ENCODE data around the gene C1orf174.

Gene C1orf174

DNA sequence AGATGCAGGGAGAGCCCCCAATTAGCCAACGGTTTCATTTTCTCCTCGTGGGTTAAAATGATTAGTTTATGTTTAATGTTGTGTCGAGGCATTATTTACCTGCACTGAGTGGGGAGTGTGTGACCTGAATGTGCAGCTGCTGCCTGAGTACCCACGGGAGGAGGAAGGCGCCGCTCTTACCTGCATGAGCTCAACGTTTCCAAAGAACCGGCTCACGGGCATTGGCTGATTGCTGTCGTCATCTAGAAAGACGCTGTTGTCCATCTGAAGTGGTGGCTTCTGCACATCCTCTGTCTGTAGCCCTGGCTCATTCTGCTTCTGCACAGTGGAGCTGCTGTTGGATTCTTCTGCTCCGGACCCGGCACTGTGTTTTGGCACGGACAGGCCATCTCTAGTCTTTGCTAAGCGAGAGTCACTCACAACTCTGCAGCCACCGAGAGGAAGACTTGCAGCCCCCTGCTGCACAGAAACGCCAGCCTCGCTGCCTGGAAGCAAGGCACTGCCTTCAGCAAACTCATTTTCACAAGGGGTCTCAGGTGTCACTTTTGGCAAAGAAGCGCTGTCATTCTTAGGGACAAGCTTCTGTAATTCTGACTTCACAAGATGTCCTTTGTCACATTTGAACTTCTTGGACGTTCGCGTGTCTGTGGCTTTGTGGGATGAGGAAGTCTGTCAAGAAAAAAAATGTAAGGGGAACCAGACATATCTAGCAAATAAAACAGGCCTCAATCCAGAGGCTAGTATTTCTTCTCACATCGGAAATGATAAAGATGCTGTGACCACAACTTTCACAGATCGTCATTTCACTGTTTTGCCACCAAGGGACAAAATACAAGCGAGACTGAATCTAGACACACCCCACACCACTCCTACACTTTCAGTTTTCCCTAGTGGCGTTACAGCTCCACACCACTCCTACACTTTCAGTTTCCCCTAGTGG lies 9.4 kb downstream of the C1orf174 start:
- Histone ChIP-seq H3K9ac (ENCODE audit: low read depth, low read length) (no peak overlapping the region), H3K27me3 (ENCODE audit: insufficient read depth, low read length) (no peaks in the 10 kb centered on the region), H3K9me3 (ENCODE audit: insufficient read depth, low read depth, low read length) (no peaks in the 10 kb centered on the region), H3K4me1 (ENCODE audit: insufficient read depth, low read length) (no peaks in the 10 kb centered on the region), H3K36me3 (ENCODE audit: insufficient read depth, low read length) (peaks cover 65% of the 10 kb centered on the region), H3K4me3 (ENCODE audit: low read length) (no peak overlapping the region), H3K27ac (ENCODE audit: low read depth, low read length) (no peak overlapping the region)
- WGBS, result 91% methylated on average over 26 of the region's 26 CpGs

DNA sequence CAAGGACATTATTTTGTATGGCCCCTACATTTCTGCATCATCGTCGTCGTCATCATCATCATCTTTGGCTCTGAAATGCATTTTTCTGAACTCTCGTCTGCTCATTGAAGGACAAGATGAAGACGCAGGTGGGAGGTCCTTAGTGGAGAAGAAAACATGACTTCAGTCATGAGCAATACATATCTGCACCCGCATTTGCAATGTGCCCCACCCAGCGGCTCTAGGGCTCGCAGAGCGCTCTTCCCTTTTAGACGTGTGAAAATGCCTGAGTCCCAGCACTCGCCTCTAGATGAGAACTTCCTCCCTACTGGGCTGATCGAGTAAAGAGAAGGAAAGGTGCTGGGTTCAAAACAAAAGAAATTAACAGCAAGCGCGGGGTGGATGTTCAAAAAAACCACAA lies 10.1 kb downstream of the C1orf174 start:
- Histone ChIP-seq H3K27me3 (ENCODE audit: insufficient read depth, low read length) (no peaks in the 10 kb centered on the region), H3K9me3 (ENCODE audit: insufficient read depth, low read depth, low read length) (no peaks in the 10 kb centered on the region), H3K4me1 (ENCODE audit: insufficient read depth, low read length) (no peaks in the 10 kb centered on the region), H3K4me3 (ENCODE audit: low read length) (no peak overlapping the region), H3K27ac (ENCODE audit: low read depth, low read length) (no peak overlapping the region), H3K9ac (ENCODE audit: low read depth, low read length) (no peak overlapping the region), H3K36me3 (ENCODE audit: insufficient read depth, low read length) (peaks cover 63% of the 10 kb centered on the region)
- WGBS, result 97% methylated on average over 14 of the region's 14 CpGs

DNA sequence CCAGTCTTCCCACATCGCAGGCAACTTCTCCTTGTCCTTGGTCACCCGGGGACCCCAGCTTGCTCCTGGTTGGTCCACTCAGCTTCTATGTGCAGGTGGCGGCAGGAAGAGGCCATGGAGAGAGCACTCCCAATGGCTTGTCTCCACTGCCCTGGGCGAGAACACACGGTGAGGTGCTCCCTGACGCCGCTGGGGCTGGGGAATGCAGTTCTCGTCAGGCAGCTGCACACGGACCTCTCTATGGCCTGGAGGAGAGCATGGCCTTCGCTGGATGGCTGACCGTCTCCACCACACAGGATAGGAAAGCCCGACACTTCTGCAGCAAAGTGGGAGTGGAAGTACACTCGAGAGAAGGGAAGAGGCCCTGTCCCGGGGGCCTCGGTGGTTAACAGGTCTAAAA lies 11.8 kb downstream of the C1orf174 start:
- H3K27me3 ChIP-seq (ENCODE audit: insufficient read depth, low read length), result no peaks in the 10 kb centered on the region
- H3K4me1 ChIP-seq (ENCODE audit: insufficient read depth, low read length), result no peaks in the 10 kb centered on the region
- H3K9me3 ChIP-seq (ENCODE audit: insufficient read depth, low read depth, low read length), result no peaks in the 10 kb centered on the region
- no peak overlapping the region for H3K4me3 ChIP-seq (ENCODE audit: low read length)
- H3K27ac ChIP-seq (ENCODE audit: low read depth, low read length), result no peak overlapping the region
- peaks cover 58% of the 10 kb centered on the region for H3K36me3 ChIP-seq (ENCODE audit: insufficient read depth, low read length)
- WGBS, result 95% methylated on average over 15 of the region's 15 CpGs
- no peak overlapping the region for H3K9ac ChIP-seq (ENCODE audit: low read depth, low read length)

DNA sequence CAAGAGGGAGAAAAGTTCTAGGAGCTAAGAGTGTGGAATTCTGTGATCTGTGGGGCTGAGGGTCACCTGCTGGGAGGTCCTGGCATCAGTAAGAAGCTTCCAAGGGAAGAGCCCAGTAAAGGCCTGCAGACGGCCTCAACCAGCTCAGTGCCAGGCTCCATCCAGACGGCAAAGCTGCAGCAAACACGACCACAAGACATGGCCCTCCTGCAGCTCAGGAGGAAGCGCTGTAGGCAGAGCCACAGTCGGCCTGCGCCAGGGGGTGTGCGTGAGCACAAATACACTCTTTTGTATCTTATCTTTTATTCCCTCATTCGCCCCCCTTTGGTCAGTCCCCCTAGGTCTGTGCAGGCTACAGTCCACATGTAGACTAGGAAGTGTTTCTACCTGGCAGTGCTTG lies 13.4 kb downstream of the C1orf174 start:
- Histone ChIP-seq H3K4me1 (ENCODE audit: insufficient read depth, low read length) (no peaks in the 10 kb centered on the region), H3K27ac (ENCODE audit: low read depth, low read length) (no peak overlapping the region), H3K4me3 (ENCODE audit: low read length) (no peak overlapping the region), H3K36me3 (ENCODE audit: insufficient read depth, low read length) (peaks cover 52% of the 10 kb centered on the region), H3K9ac (ENCODE audit: low read depth, low read length) (no peak overlapping the region), H3K9me3 (ENCODE audit: insufficient read depth, low read depth, low read length) (no peaks in the 10 kb centered on the region), H3K27me3 (ENCODE audit: insufficient read depth, low read length) (no peaks in the 10 kb centered on the region)
- 90% methylated on average over 8 of the region's 8 CpGs for WGBS

DNA sequence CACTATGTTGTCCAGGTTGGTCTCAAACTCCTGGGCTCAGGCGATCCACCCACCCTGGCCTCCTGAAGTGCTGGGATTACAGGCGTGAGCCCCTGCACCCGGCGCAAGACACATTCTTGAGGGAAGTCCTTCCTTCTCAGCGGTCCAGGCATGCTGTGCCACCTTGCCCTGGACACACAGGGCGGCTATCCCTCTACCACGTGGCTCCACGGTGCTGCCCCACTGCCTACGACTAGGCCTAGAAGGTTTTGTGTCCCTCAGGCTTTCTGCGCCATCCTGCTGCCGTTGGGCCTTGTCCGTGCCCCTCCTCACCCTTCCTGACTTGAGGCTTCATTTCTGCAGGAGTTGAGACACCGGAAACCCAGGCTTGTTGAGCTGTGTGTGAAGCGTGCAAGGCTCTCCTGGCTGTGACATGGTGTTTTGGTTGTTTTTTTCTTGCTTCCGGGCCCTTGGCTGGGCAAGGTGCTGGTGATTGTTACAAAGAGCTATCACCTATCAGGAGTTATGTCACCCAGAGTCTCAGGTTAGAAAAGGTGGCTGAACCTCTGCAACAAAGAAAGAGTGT lies 13.9 kb downstream of the C1orf174 start:
- H3K9me3 ChIP-seq (ENCODE audit: insufficient read depth, low read depth, low read length), result no peaks in the 10 kb centered on the region
- no peaks in the 10 kb centered on the region for H3K4me1 ChIP-seq (ENCODE audit: insufficient read depth, low read length)
- H3K9ac ChIP-seq (ENCODE audit: low read depth, low read length), result no peak overlapping the region; the same call in 1 of the 2 replicates
- whole genome bisulfite sequencing, result 94% methylated on average over 15 of the region's 15 CpGs
- no peak overlapping the region for H3K27ac ChIP-seq (ENCODE audit: low read depth, low read length)
- peaks cover 47% of the 10 kb centered on the region for H3K36me3 ChIP-seq (ENCODE audit: insufficient read depth, low read length)
- no peaks in the 10 kb centered on the region for H3K27me3 ChIP-seq (ENCODE audit: insufficient read depth, low read length)
- H3K4me3 ChIP-seq (ENCODE audit: low read length), result no peak overlapping the region

DNA sequence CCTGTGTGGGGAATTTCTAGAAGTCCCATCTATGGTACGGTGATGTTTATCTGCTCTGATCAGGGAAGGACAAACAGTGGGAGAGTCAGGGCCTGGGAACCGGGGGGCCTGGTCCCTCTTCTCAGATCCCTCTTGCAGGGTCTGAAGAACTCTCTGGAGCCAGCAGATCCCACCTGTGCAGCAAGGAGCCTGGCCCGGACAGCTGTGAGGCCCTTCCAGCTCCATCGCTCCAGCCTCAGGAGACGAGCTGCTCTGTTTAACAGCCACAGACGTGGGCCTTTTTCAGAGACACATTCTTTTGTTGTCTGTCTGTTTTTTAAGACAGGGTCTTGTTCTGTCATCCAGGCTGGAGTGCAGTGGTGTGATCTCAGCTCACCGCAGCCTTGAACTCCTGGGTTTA lies 14.5 kb downstream of the C1orf174 start:
- WGBS, result 93% methylated on average over 7 of the region's 7 CpGs

DNA sequence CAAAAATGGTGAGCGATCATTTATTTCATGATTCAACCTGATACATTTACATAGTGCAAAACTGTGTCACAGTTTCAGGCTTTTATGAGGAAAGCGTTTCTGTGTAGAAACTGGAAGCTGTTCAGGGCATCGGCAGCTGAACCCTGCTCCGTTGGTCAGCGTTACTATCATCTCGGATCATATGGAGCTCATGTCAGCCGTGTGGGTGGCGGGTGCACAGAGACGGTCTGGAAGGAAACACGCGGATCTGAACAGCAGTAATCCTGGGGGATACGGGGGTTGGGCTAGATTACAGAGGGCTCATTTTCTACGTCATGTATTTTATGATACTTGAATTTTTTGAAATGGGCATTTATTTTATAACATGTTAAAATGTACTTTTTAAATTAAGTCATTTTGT lies 15.1 kb downstream of the C1orf174 start:
- Histone ChIP-seq H3K27me3 (ENCODE audit: insufficient read depth, low read length) (no peaks in the 10 kb centered on the region), H3K4me1 (ENCODE audit: insufficient read depth, low read length) (no peaks in the 10 kb centered on the region), H3K9ac (ENCODE audit: low read depth, low read length) (no peak overlapping the region), H3K4me3 (ENCODE audit: low read length) (no peak overlapping the region), H3K36me3 (ENCODE audit: insufficient read depth, low read length) (peaks cover 34% of the 10 kb centered on the region), H3K9me3 (ENCODE audit: insufficient read depth, low read depth, low read length) (no peaks in the 10 kb centered on the region), H3K27ac (ENCODE audit: low read depth, low read length) (no peak overlapping the region)
- WGBS, result 96% methylated on average over 13 of the region's 13 CpGs

More for the DNA sequence above, 14.5 kb downstream of the C1orf174 start:
- Histone ChIP-seq H3K9ac (ENCODE audit: low read depth, low read length) (no peak overlapping the region), H3K4me1 (ENCODE audit: insufficient read depth, low read length) (no peaks in the 10 kb centered on the region), H3K4me3 (ENCODE audit: low read length) (no peak overlapping the region), H3K9me3 (ENCODE audit: insufficient read depth, low read depth, low read length) (no peaks in the 10 kb centered on the region), H3K27ac (ENCODE audit: low read depth, low read length) (no peak overlapping the region), H3K27me3 (ENCODE audit: insufficient read depth, low read length) (no peaks in the 10 kb centered on the region), H3K36me3 (ENCODE audit: insufficient read depth, low read length) (peaks cover 41% of the 10 kb centered on the region)

DNA sequence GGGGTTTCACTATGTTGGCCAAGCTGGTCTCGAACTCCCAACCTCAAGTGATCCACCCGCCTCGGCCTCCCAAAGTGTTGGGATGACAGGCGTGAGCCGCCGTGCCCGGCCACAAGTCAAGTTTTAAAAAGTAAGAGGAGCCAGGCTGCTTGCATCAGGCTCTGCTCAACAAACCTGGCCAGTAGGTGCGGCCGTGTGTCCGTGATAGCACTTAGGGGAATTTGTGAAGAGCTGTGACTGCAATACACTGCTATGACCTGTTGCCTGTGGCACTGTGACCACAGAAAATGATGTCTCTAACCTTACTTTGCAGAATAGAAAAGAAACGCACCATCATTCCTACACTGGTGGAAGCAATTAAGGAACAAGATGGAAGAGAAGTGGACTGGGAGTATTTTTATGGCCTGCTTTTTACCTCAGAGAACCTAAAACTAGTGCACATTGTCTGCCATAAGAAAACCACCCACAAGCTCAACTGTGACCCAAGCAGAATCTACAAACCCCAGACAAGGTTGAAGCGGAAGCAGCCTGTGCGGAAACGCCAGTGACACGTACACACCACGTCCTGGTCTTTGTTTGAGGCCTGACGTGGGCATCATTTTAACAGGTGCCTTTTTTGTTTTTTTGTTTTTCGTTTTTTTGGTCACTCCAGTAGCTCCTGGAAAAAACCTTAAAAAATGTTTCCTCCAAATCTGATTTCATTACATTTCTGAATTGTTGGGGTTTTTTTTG lies 16.7 kb downstream of the C1orf174 start:
- WGBS, result 96% methylated on average over 18 of the region's 18 CpGs
- Histone ChIP-seq H3K27ac (ENCODE audit: low read depth, low read length) (no peak overlapping the region), H3K9ac (ENCODE audit: low read depth, low read length) (no peak overlapping the region), H3K9me3 (ENCODE audit: insufficient read depth, low read depth, low read length) (peaks cover 9% of the 10 kb centered on the region), H3K4me1 (ENCODE audit: insufficient read depth, low read length) (no peaks in the 10 kb centered on the region), H3K27me3 (ENCODE audit: insufficient read depth, low read length) (no peaks in the 10 kb centered on the region), H3K4me3 (ENCODE audit: low read length) (no peak overlapping the region), H3K36me3 (ENCODE audit: insufficient read depth, low read length) (peaks cover 23% of the 10 kb centered on the region)

DNA sequence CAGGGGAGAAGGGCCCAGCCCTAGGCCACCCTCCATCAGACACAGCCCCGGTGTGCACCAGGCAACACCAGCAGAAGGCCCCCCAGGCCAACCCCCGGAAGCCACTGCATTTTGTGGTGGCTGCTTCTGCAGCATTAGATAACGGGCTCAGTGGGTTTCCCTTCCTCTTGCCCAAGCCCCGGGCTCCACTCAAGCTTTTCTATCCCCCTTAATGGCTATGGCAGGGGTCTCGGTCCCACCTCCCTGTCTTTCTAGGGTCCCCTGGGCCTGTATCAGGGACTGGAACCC lies 18.9 kb downstream of the C1orf174 start:
- Histone ChIP-seq H3K9ac (ENCODE audit: low read depth, low read length) (no peak overlapping the region), H3K9me3 (ENCODE audit: insufficient read depth, low read depth, low read length) (peaks cover 9% of the 10 kb centered on the region), H3K4me3 (ENCODE audit: low read length) (no peak overlapping the region), H3K27ac (ENCODE audit: low read depth, low read length) (no peak overlapping the region), H3K27me3 (ENCODE audit: insufficient read depth, low read length) (no peaks in the 10 kb centered on the region), H3K4me1 (ENCODE audit: insufficient read depth, low read length) (no peaks in the 10 kb centered on the region), H3K36me3 (ENCODE audit: insufficient read depth, low read length) (peaks cover 7% of the 10 kb centered on the region; the same call in 1 of the 2 replicates)
- 91% methylated on average over 5 of the region's 5 CpGs for WGBS

DNA sequence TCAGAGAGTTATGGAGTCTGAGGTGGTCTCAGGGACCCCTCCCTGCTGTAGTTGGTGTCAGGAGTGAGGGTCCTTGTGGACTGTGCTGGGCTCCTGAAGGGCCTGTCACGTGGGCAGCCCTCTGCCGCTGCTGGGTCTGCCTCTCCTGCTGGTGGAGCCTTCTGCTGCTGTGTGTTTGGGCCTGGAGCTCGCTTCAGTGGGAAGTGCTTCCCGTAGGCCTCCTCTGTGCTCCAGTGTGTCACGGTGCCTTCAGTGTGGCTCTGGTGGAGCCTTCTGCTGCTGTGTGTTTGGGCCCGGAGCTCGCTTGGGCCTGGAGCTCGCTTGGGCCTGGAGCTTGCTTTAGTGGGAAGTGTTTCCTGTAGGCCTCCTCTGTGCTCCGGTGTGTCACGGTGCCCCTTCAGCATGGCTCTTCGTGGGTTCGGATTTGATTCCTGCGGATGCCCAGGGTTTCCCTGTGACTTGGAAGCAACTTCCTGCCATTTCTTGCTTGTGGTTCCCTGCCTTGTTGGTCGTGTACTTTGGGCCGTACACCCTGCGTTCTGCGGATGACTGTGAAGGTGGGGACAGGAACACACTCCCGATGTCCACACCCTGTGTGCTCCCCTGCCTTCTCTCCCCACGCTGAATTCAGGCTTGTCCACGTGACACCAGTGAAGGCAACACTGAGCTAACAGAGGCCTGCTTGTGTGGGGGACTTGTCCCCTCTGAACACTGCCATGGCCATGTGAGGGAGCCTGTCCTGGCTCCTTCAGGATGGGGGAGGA lies 19.5 kb downstream of the C1orf174 start:
- peaks cover 9% of the 10 kb centered on the region for H3K9me3 ChIP-seq (ENCODE audit: insufficient read depth, low read depth, low read length)
- H3K4me3 ChIP-seq (ENCODE audit: low read length), result no peak overlapping the region
- peaks cover 7% of the 10 kb centered on the region; the same call in 1 of the 2 replicates for H3K36me3 ChIP-seq (ENCODE audit: insufficient read depth, low read length)
- H3K27me3 ChIP-seq (ENCODE audit: insufficient read depth, low read length), result no peaks in the 10 kb centered on the region
- no peak overlapping the region for H3K9ac ChIP-seq (ENCODE audit: low read depth, low read length)
- no peaks in the 10 kb centered on the region for H3K4me1 ChIP-seq (ENCODE audit: insufficient read depth, low read length)
- no peak overlapping the region for H3K27ac ChIP-seq (ENCODE audit: low read depth, low read length)
- 93% methylated on average over 20 of the region's 20 CpGs for WGBS
